ENCODE measurements around the gene C13orf46.

C13orf46 gene

GRCh38 chr13:113936166-113936965 is 37.5 kb downstream of the C13orf46 start:
- no peak for DNase-seq

GRCh38 chr13:113935001-113935844 is 38.7 kb downstream of the C13orf46 start:
- DNase-seq: no peak

- no peak for DNase-seq
Observed at GRCh38 chr13:113934576-113934975, 39.3 kb downstream of the C13orf46 start.

GRCh38 chr13:113933901-113934300 is 40.0 kb downstream of the C13orf46 start:
- DNase-seq: no peak

- DNase-seq: no peak
Observed at GRCh38 chr13:113931841-113932459, 41.9 kb downstream of the C13orf46 start.

- DNase-seq: peak in 1 of 4 experiments; percentile 9
Observed at GRCh38 chr13:113930671-113931637, 42.9 kb downstream of the C13orf46 start.

GRCh38 chr13:113929628-113930615 is 44.0 kb downstream of the C13orf46 start:
- no peak for DNase-seq

GRCh38 chr13:113928685-113929627 is 44.9 kb downstream of the C13orf46 start:
- DNase-seq: no peak

- DNase-seq: no peak
Observed at GRCh38 chr13:113927661-113928581, 46.0 kb downstream of the C13orf46 start.

- DNase-seq: no peak
Observed at GRCh38 chr13:113926951-113927660, 46.8 kb downstream of the C13orf46 start.

GRCh38 chr13:113926301-113926761 is 47.5 kb downstream of the C13orf46 start:
- DNase-seq: no peak

GRCh38 chr13:113924184-113924901 is 49.5 kb downstream of the C13orf46 start:
- DNase-seq: no peak

- no peak for DNase-seq
Observed at GRCh38 chr13:113923376-113924063, 50.4 kb downstream of the C13orf46 start.

GRCh38 chr13:113922412-113923118 is 51.3 kb downstream of the C13orf46 start:
- no peak for DNase-seq

- DNase-seq: no peak
Observed at GRCh38 chr13:113921763-113922162, 52.1 kb downstream of the C13orf46 start.

All from activated naive CD4-positive, alpha-beta T cell (primary cell).